Right lobe of liver (tissue), 6 donors: ENCODE data around the gene ENGASE. TPM values are rescaled to one million over a fixed set of nuclear protein-coding genes. Genes with fewer than 3 reads are reported as not detected.

Experiments
- ATAC-seq, 4 donors: fragments of 200-7000 bp; cut with Tn5 transposase; one replicate each; pipeline ENCODE4 v1.9.1; 2020; ENCODE audit warnings: mild to moderate bottlenecking in 4 of 4, moderate library complexity in 4 of 4
- DNase-seq, 3 donors: peaks; one replicate each; pipeline ENCODE4 v3.0.0-alpha.2; 2020
- H3K27ac ChIP-seq, 3 donors: fragments of 200-600 bp; one replicate each; pipeline ENCODE4 v1.8.0; 2022
- H3K27me3 ChIP-seq, 2 donors: fragments of 200-600 bp; one replicate each; pipeline ENCODE4 v1.8.0; 2022
- H3K36me3 ChIP-seq, 4 donors: fragments of 200-600 bp; sonication (generic) in 1 of 4; one replicate each; pipeline versions ENCODE4 v1.5.1 to v1.8.0; 2017 to 2022; ENCODE audit warnings: control low read depth in 1 of 4
- H3K4me1 ChIP-seq, 4 donors: fragments of 200-600 bp; sonication (generic) in 1 of 4; one replicate each; pipeline versions ENCODE4 v1.5.1 to v1.8.0; 2017 to 2022; ENCODE audit warnings: control low read depth in 1 of 4
- H3K4me3 ChIP-seq, 3 donors: fragments of 200-600 bp; one replicate each; pipeline ENCODE4 v1.8.0; 2022
- H3K9me3 ChIP-seq, 4 donors: fragments of 200-600 bp; sonication (generic) in 1 of 4; one replicate each; pipeline versions ENCODE4 v1.5.1 to v1.8.0; 2017 to 2022; ENCODE audit warnings: control low read depth in 1 of 4
- POLR2A ChIP-seq: fragments of 450-650 bp; IDR thresholded peaks from one replicate; pipeline ENCODE4 v1.6.1; 2017; ENCODE audit warnings: antibody characterized with exemption, mild to moderate bottlenecking
- WGBS: methylation state at CpG from one replicate; pipeline ENCODE4 v1.1.6; 2018; ENCODE audit warnings: low coverage, low lambda C conversion rate; ENCODE audit not compliant: insufficient coverage; ENCODE audit errors: missing lambda C conversion rate; 5-methylcytosine and 5-hydroxymethylcytosine counted together
- intact Hi-C, 2 donors: fragments of 100-400 bp; cut with DNase I; formaldehyde crosslinking; loops; one replicate each; pipeline versions ENCODE4 v1.11.2 to v1.14.1; 2022
- total RNA-seq, 6 experiments: library from RNA; depleted of rRNA in 2 of 6; stranded (reverse); fragments of >200 nt in 2 of 6; fragmentation: NEBNext Ultra II Directional in 3 of 6; extraction: Animal tissue kit (Norgen Biotek cat#: 25700) in 3 of 6; gene quantifications; one replicate each; pipeline versions ENCODE4 v1.1.0 to v1.2.4, GENCODE V29; 2016 to 2023
- TF ChIP-seq, protein P1 (sequence below), 4 donors: fragments of 200-600 bp in 3 of 4; fragments of 450-650 bp in 1 of 4; IDR thresholded peaks; one replicate each; pipeline versions ENCODE4 v1.5.1 to v1.8.0; 2016 to 2022; ENCODE audit warnings: antibody characterized with exemption in 4 of 4, mild to moderate bottlenecking in 2 of 4
- donor health status: DM: no; HTN: yes; CAD: no.
- donor health status: DM: no; HTN: no; CAD: no.
- donor health status: DM: no; HTN: no; CAD: no.
- donor health status: DM: no; HTN: yes; CAD: no.
- donor health status: DM: no; HTN: yes; CAD: no.

The ENGASE gene
- total RNA-seq, 6 experiments from 2014 or later, result 7.4 to 63.7 (median 39.1) TPM

DNA sequence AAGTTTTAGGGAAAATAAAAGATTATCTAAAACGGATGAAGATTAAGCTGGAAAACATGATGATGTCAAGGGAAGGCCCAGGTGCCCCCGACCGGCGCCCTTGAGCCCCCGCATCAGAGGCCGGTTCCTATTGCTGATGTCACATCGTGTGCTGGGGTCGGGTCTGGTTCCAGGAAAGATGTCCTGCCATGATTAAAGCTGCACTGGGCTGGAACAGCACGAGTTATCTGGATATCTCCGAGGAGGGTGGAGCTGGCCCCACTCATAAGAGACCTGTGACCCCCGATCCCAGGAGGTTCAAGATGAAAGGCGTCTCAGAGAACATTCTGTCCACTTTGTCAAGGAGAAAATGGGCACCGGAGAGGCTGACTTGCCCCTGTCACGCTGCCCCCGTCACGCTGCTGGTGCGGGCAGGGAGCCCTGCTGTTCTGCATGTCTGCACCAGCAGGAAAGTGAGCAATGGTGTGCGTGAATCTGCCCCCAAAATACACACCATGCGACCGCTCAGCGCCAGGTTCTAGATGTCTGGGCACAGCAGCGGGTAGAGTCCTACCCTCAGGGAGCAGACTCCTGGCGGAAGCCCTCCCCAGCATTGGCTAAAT lies 53.0 kb downstream of the ENGASE start:
- Histone ChIP-seq H3K9me3 (no peaks in the 10 kb centered on the region), H3K36me3 (no peaks in the 10 kb centered on the region), H3K27ac (no peak overlapping the region), H3K27me3 (no peaks in the 10 kb centered on the region), H3K4me1 (no peaks in the 10 kb centered on the region), H3K4me3 (no peak overlapping the region)
- DNase-seq (no peak), ATAC-seq (no peak)
- no peak for TF ChIP-seq POLR2A
- TF ChIP-seq, protein P1, sequence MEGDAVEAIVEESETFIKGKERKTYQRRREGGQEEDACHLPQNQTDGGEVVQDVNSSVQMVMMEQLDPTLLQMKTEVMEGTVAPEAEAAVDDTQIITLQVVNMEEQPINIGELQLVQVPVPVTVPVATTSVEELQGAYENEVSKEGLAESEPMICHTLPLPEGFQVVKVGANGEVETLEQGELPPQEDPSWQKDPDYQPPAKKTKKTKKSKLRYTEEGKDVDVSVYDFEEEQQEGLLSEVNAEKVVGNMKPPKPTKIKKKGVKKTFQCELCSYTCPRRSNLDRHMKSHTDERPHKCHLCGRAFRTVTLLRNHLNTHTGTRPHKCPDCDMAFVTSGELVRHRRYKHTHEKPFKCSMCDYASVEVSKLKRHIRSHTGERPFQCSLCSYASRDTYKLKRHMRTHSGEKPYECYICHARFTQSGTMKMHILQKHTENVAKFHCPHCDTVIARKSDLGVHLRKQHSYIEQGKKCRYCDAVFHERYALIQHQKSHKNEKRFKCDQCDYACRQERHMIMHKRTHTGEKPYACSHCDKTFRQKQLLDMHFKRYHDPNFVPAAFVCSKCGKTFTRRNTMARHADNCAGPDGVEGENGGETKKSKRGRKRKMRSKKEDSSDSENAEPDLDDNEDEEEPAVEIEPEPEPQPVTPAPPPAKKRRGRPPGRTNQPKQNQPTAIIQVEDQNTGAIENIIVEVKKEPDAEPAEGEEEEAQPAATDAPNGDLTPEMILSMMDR (IDR thresholded peaks at IDR 0.05), result no peak
- 40% methylated on average over 10 of the region's 23 CpGs for WGBS
- intact Hi-C loops, result no loop called here

DNA sequence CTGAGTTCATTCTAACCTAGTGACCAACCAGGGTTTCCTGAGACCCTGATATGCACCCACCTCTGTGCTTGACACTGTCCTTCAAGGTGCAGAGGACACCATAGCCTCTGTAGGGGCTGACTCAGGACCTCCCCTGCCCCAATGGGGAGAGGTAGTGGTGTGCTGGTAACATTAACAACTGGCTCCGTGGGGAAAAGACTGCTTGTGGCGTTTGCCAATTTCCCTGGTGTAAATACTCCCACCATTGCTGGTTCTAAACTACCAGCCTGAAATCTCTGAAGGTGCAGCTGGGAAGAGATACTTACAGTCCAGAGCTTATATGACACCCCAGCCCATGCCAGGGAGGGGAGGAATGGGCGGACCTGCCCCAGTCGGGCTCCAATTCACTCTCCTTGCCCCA lies 54.9 kb downstream of the ENGASE start:
- Histone ChIP-seq H3K4me1 (no peaks in the 10 kb centered on the region), H3K27ac (no peak overlapping the region), H3K9me3 (no peaks in the 10 kb centered on the region), H3K36me3 (no peaks in the 10 kb centered on the region), H3K27me3 (no peaks in the 10 kb centered on the region), H3K4me3 (no peak overlapping the region)
- DNase-seq, result no peak
- 28% methylated on average over 2 of the region's 4 CpGs for WGBS
- TF ChIP-seq, protein P1 (IDR thresholded peaks at IDR 0.05), result no peak
- no peak for TF ChIP-seq POLR2A
- ATAC-seq, result no peak
- intact Hi-C loops, result no loop called here

DNA sequence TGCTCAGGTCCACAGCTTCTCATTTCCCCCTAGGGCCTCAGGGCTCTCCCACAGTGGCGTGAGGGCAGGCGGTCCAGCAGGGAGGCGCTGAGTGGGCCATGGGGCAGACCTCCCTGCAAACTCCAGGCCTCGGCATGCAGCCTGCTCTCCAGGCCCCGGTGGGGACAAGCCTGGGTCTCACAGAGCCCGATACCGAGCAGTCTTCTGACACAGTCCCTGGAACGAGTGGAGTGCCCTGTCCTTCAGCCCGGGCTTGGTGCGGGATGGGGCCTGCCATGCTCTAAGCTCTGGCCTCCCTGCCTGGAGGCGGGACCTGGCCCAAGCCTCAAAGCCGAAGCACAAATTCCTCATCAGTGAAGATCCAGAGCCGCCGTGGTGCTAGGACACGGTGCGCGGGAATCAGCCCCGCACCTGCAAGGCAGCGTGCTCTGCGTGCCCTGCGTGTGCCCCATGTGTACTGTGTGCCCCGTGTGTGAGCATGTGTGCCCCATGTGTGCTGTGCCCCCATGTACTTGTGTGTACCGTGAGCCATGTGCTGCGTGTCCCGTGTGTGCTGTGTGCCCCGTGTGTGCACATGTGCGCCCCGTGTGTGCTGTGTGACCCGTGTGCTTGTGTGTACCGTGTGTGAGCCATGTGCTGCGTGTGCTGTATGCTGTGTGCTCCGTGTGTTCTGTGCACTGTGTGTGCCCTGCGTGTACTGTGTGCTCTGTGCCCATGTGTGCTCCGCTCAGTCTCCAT lies 56.1 kb downstream of the ENGASE start:
- Histone ChIP-seq H3K9me3 (no peaks in the 10 kb centered on the region), H3K27ac (no peak overlapping the region), H3K36me3 (no peaks in the 10 kb centered on the region), H3K4me1 (no peaks in the 10 kb centered on the region), H3K27me3 (no peaks in the 10 kb centered on the region), H3K4me3 (no peak overlapping the region)
- intact Hi-C loops, result no loop called here
- no CpG with 5 or more reads among the region's 34 CpGs for WGBS
- no peak for ATAC-seq
- DNase-seq, result no peak
- TF ChIP-seq POLR2A, result no peak
- TF ChIP-seq, protein P1 (IDR thresholded peaks at IDR 0.05), result no peak

DNA sequence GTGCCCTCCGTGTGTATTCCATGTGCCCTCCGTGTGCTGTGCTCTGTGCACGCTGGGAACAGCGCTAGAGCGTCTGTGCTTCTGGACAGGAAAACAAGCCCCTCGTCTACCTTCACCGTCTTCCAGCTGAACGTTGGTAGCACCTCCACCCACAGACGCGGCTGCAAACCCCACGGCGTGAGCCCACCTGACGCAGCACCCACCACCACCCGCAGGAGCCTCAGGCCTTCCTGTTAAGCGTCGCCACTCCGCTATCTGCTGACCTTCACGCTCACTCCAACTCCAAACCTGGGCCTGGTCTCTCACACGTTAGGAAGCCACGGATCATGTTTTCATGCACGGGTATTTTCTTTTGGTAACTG lies 56.6 kb downstream of the ENGASE start:
- H3K4me3 ChIP-seq, result no peak overlapping the region
- no peaks in the 10 kb centered on the region for H3K4me1 ChIP-seq
- no peaks in the 10 kb centered on the region for H3K9me3 ChIP-seq
- no peak for ATAC-seq
- no peaks in the 10 kb centered on the region for H3K36me3 ChIP-seq
- DNase-seq, result no peak
- H3K27me3 ChIP-seq, result no peaks in the 10 kb centered on the region
- TF ChIP-seq, protein P1 (IDR thresholded peaks at IDR 0.05), result no peak
- no peak for TF ChIP-seq POLR2A
- no peak overlapping the region for H3K27ac ChIP-seq
- intact Hi-C loops, result no loop called here
- 82% methylated on average over 19 of the region's 21 CpGs for WGBS
